CD14-positive monocyte (primary cell): ENCODE results near the gene TSC22D1. TPM values are rescaled to one million over a fixed set of nuclear protein-coding genes. Genes with fewer than 3 reads are reported as not detected.

Experiments used
- DNase-seq, 3 donors: peaks; one replicate each; pipeline ENCODE4 v3.0.0-alpha.2; 2011 to 2022
- H2AFZ ChIP-seq: 2 replicates; pipeline ENCODE4 v1.6.0; 2012; ENCODE audit warnings: mild to moderate bottlenecking, low read depth, low read length, inconsistent platforms; ENCODE audit not compliant: insufficient read depth, poor library complexity, severe bottlenecking
- H3K27ac ChIP-seq, 2 donors: 1 replicate in 1 of 2; 2 replicates in 1 of 2; pipeline ENCODE4 v1.5.1; 2012 to 2013; ENCODE audit warnings: low read length in 2 of 2, control low read depth in 1 of 2, inconsistent platforms in 1 of 2, low read depth in 1 of 2, mild to moderate bottlenecking in 1 of 2
- H3K27me3 ChIP-seq, 2 donors: one replicate each; pipeline versions ENCODE4 v1.6.0 to v1.6.1; 2011 to 2013; ENCODE audit warnings: low read length in 2 of 2; ENCODE audit not compliant: control insufficient read depth in 2 of 2, insufficient read depth in 2 of 2
- H3K36me3 ChIP-seq, 2 donors: replicated peaks in 1 of 2; 1 replicate in 1 of 2; 2 replicates in 1 of 2; pipeline versions ENCODE4 v1.5.1 to v1.6.1; 2012 to 2013; ENCODE audit warnings: low read length in 2 of 2, control low read depth in 1 of 2, inconsistent platforms in 1 of 2, mild to moderate bottlenecking in 1 of 2; ENCODE audit not compliant: insufficient read depth in 2 of 2, control insufficient read depth in 1 of 2
- H3K4me1 ChIP-seq, 2 donors: 1 replicate in 1 of 2; 2 replicates in 1 of 2; pipeline versions ENCODE4 v1.5.1 to v1.6.1; 2012 to 2013; ENCODE audit warnings: low read length in 2 of 2, control low read depth in 1 of 2, inconsistent platforms in 1 of 2, mild to moderate bottlenecking in 1 of 2, moderate library complexity in 1 of 2; ENCODE audit not compliant: insufficient read depth in 2 of 2, control insufficient read depth in 1 of 2
- H3K4me2 ChIP-seq: replicated peaks from 2 replicates; pipeline ENCODE3; 2012; ENCODE audit warnings: low read length, moderate library complexity, mild to moderate bottlenecking; ENCODE audit not compliant: poor library complexity, severe bottlenecking; ENCODE audit errors: extremely low read depth
- H3K4me3 ChIP-seq, 3 experiments: fragments of 200-600 bp in 1 of 3; sonication (generic) in 1 of 3; replicated peaks in 1 of 3; 1 replicate in 2 of 3; 2 replicates in 1 of 3; pipeline ENCODE4 v1.5.1; 2011 to 2013; ENCODE audit warnings: low read length in 3 of 3, mild to moderate bottlenecking in 3 of 3, control low read depth in 2 of 3, low read depth in 2 of 3, inconsistent platforms in 1 of 3, moderate library complexity in 1 of 3
- H3K79me2 ChIP-seq: 2 replicates; pipeline ENCODE4 v1.6.0; 2012; ENCODE audit warnings: mild to moderate bottlenecking, control low read depth, inconsistent platforms, low read length, moderate library complexity; ENCODE audit not compliant: insufficient read depth
- H3K9ac ChIP-seq: 2 replicates; pipeline ENCODE4 v1.6.0; 2017; ENCODE audit warnings: low read length, mild to moderate bottlenecking; ENCODE audit not compliant: insufficient read depth, poor library complexity, severe bottlenecking
- H3K9me3 ChIP-seq, 2 donors: replicated peaks in 1 of 2; 1 replicate in 1 of 2; 2 replicates in 1 of 2; pipeline versions ENCODE4 v1.5.1 to v1.6.1; 2012 to 2013; ENCODE audit warnings: low read length in 2 of 2, control low read depth in 1 of 2; ENCODE audit not compliant: control insufficient read depth in 1 of 2, insufficient read depth in 1 of 2
- H4K20me1 ChIP-seq: 2 replicates; pipeline ENCODE4 v1.6.0; 2012; ENCODE audit warnings: mild to moderate bottlenecking, low read length, control low read depth, moderate library complexity; ENCODE audit not compliant: insufficient read depth
- H3K27ac Mint-ChIP-seq, 7 donors: one replicate each; pipeline ENCODE4 v1.8.0; 2020; ENCODE audit warnings: mild to moderate bottlenecking in 7 of 7, mixed read lengths in 7 of 7, moderate library complexity in 6 of 7, inconsistent platforms in 2 of 7
- H3K27me3 Mint-ChIP-seq, 3 donors: one replicate each; pipeline ENCODE4 v1.8.0; 2021 to 2022; ENCODE audit warnings: low read depth in 3 of 3, mild to moderate bottlenecking in 3 of 3, mixed read lengths in 3 of 3, moderate library complexity in 3 of 3, inconsistent platforms in 1 of 3
- H3K36me3 Mint-ChIP-seq, 2 donors: one replicate each; pipeline ENCODE4 v1.8.0; 2020; ENCODE audit warnings: mixed read lengths in 2 of 2, inconsistent platforms in 1 of 2, mild to moderate bottlenecking in 1 of 2
- H3K4me1 Mint-ChIP-seq: one replicate; pipeline ENCODE4 v1.8.0; 2020; ENCODE audit warnings: mild to moderate bottlenecking, mixed read lengths
- H3K4me3 Mint-ChIP-seq, 2 donors: one replicate each; pipeline ENCODE4 v1.8.0; 2020; ENCODE audit warnings: mild to moderate bottlenecking in 2 of 2, mixed read lengths in 2 of 2, moderate library complexity in 1 of 2
- H3K9me3 Mint-ChIP-seq, 7 donors: one replicate each; pipeline ENCODE4 v1.8.0; 2020 to 2022; ENCODE audit warnings: mixed read lengths in 7 of 7, mild to moderate bottlenecking in 6 of 7, moderate library complexity in 6 of 7, inconsistent platforms in 2 of 7
- CTCF ChIP-seq: fragments of 200-600 bp; IDR thresholded peaks from one replicate; pipeline ENCODE4 v1.8.0; 2022; ENCODE audit warnings: antibody characterized with exemption, mild to moderate bottlenecking
- WGBS: methylation state at CpG from one replicate; pipeline ENCODE4 v1.1.5; 2013; ENCODE audit warnings: missing lambda C conversion rate; ENCODE audit not compliant: insufficient coverage; 5-methylcytosine and 5-hydroxymethylcytosine counted together
- intact Hi-C, 2 donors: fragments of 100-400 bp; cut with micrococcal nuclease; formaldehyde crosslinking; loops; one replicate each; pipeline versions ENCODE4 v1.15.0 to v1.15.1; 2023
- polyA plus RNA-seq, 3 donors: library from polyadenylated mRNA; depleted of rRNA in 1 of 3; unstranded in 2 of 3; stranded (reverse) in 1 of 3; fragments of 300-500 nt in 2 of 3; fragments of >200 nt in 1 of 3; fragmentation: Illumina TruSeq in 2 of 3; gene quantifications; 1 replicate in 2 of 3; 2 replicates in 1 of 3; pipeline ENCODE4 v1.2.3, GENCODE V29; 2012 to 2021

TSC22D1 gene
- polyA plus RNA-seq, 3 donors: 1.9 to 10.4 (median 3.1) TPM

DNA sequence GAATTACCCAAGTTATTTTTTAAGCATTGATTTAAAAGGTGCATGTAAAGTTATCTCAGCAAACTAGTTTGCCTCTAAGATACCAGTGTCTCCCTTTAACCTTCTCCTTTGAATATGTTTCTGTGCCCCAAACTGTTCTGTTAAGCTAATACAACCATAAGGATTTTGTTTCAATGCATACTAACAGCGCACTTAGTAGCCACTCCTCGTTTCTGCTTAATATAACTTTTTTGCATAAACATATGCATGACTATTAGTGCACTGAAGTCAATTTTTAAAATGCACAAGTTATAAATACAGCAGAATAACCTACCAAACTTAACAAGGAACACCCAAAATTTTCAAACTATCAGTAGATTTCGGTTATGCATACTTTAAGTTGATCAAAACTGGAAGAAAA lies 123.1 kb downstream of the TSC22D1 start:
- Histone ChIP-seq H3K27me3 (no peaks in the 10 kb centered on the region), H2AFZ (no peak overlapping the region), H3K9me3 (no peaks in the 10 kb centered on the region), H3K4me1 (no peaks in the 10 kb centered on the region), H4K20me1 (no peaks in the 10 kb centered on the region), H3K9ac (no peak overlapping the region), H3K4me3 (no peak overlapping the region), H3K79me2 (no peaks in the 10 kb centered on the region), H3K36me3 (no peaks in the 10 kb centered on the region), H3K27ac (no peak overlapping the region), H3K4me2 (no peak overlapping the region)
- 85% methylated on average over 2 of the region's 3 CpGs for WGBS
- DNase-seq: no peak
- H3K27ac Mint-ChIP-seq: no peak overlapping the region
- H3K4me1 Mint-ChIP-seq: peaks cover 2% of the 10 kb centered on the region
- peaks cover 4 to 6% of the 10 kb centered on the region in 2 donors for H3K36me3 Mint-ChIP-seq
- TF ChIP-seq CTCF: no peak
- no peaks in the 10 kb centered on the region for H3K27me3 Mint-ChIP-seq
- intact Hi-C loops: no loop called here
- H3K9me3 Mint-ChIP-seq: peaks cover 0 to 10% (median 5%) of the 10 kb centered on the region in 7 donors
- H3K4me3 Mint-ChIP-seq: no peak overlapping the region

DNA sequence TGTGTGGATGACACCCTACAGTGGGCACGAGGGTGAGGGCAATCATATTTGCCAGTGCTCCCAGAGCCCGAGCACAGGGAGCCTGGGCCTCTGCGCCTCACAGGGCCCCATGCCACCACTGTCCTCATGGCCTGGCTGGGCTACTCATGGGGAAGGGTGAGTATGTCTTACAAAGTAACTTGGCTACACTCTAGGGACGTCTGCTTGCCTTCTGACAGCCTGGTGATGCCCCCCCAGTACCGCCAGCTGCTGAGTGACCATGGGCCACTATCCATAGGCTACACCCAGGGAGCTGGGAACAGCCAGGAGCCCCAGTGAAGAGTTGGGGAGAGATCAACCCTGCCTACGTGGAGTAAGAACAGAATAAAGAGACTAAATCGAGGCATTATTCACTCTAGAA lies 123.7 kb downstream of the TSC22D1 start:
- peaks cover 0 to 10% (median 5%) of the 10 kb centered on the region in 7 donors for H3K9me3 Mint-ChIP-seq
- Histone ChIP-seq H3K79me2 (no peaks in the 10 kb centered on the region), H3K4me2 (no peak overlapping the region), H3K9ac (no peak overlapping the region), H3K4me1 (no peaks in the 10 kb centered on the region), H3K4me3 (no peak overlapping the region), H3K27me3 (no peaks in the 10 kb centered on the region), H3K36me3 (no peaks in the 10 kb centered on the region), H3K27ac (no peak overlapping the region), H4K20me1 (no peaks in the 10 kb centered on the region), H2AFZ (no peak overlapping the region), H3K9me3 (no peaks in the 10 kb centered on the region)
- H3K27me3 Mint-ChIP-seq: no peaks in the 10 kb centered on the region
- DNase-seq: no peak
- no peaks in the 10 kb centered on the region for H3K4me1 Mint-ChIP-seq
- H3K4me3 Mint-ChIP-seq: no peak overlapping the region
- H3K36me3 Mint-ChIP-seq: peaks cover 4 to 6% of the 10 kb centered on the region in 2 donors
- TF ChIP-seq CTCF: no peak
- H3K27ac Mint-ChIP-seq: peak overlapping the region in 1 of 7 donors; percentile 37
- intact Hi-C loops: no loop called here
- 96% methylated on average over 5 of the region's 7 CpGs for WGBS
